Prostate gland (tissue), 2 donors: ENCODE results near the gene C16orf89.

Experiments
- POLR2A ChIP-seq: fragments of 450-650 bp; IDR thresholded peaks from one replicate; pipeline ENCODE4 v1.6.1; 2016; ENCODE audit warnings: antibody characterized with exemption, mild to moderate bottlenecking
- POLR2AphosphoS5 ChIP-seq: sonication (generic); formaldehyde crosslinking; IDR thresholded peaks from one replicate; pipeline ENCODE4 v1.6.1; 2017; ENCODE audit warnings: antibody characterized with exemption
- TF ChIP-seq, protein P1 (sequence below), 4 experiments: fragments of 200-600 bp in 2 of 4; fragments of 450-650 bp in 2 of 4; sonication (generic) in 2 of 4; IDR thresholded peaks; 1 replicate in 3 of 4; 2 replicates in 1 of 4; pipeline ENCODE4 v1.5.1; 2016 to 2019; ENCODE audit warnings: antibody characterized with exemption in 4 of 4, mild to moderate bottlenecking in 2 of 4, moderate library complexity in 2 of 4

GRCh38 chr16:5004311-5004710, 61.4 kb downstream of the C16orf89 start:
- TF ChIP-seq POLR2A (no peak), POLR2AphosphoS5 (no peak)
- TF ChIP-seq, protein P1, sequence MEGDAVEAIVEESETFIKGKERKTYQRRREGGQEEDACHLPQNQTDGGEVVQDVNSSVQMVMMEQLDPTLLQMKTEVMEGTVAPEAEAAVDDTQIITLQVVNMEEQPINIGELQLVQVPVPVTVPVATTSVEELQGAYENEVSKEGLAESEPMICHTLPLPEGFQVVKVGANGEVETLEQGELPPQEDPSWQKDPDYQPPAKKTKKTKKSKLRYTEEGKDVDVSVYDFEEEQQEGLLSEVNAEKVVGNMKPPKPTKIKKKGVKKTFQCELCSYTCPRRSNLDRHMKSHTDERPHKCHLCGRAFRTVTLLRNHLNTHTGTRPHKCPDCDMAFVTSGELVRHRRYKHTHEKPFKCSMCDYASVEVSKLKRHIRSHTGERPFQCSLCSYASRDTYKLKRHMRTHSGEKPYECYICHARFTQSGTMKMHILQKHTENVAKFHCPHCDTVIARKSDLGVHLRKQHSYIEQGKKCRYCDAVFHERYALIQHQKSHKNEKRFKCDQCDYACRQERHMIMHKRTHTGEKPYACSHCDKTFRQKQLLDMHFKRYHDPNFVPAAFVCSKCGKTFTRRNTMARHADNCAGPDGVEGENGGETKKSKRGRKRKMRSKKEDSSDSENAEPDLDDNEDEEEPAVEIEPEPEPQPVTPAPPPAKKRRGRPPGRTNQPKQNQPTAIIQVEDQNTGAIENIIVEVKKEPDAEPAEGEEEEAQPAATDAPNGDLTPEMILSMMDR (IDR thresholded peaks at IDR 0.05) = no peak
